Measurements from ENCODE around the gene OSER1.
"Not testable (repeated sequence)": the region's sequence is repeated elsewhere in the genome, so short reads cannot be mapped to it uniquely, and the experiment has no call there.

The OSER1 gene

DNA sequence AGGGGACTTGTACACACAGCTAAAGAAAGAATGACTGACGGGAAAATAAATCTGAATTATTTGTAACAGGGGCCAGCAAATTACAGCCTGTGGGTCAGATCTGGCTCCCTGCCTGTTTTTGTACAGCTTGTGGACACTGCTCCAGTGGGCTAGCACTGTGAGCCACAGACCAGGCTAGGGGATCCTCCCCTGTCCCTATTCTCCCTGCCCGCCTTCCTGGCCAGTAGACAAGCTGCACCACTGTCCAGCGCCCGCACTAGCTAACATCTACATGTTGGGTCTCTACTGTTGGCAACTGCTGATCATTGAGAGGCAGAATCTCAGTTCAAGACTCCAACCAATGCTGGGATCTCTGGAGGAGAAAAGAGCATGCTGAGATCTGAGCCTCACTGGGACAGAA, 10.7 kb downstream of the OSER1 start:
- DNase-seq, result no peak

- DNase-seq, result peak in 1 of 2 experiments; percentile 46
Observed at GRCh38 chr20:44198872-44199271, 11.7 kb downstream of the OSER1 start.

GRCh38 chr20:44196271-44196670, 14.3 kb downstream of the OSER1 start:
- no peak for DNase-seq

DNA sequence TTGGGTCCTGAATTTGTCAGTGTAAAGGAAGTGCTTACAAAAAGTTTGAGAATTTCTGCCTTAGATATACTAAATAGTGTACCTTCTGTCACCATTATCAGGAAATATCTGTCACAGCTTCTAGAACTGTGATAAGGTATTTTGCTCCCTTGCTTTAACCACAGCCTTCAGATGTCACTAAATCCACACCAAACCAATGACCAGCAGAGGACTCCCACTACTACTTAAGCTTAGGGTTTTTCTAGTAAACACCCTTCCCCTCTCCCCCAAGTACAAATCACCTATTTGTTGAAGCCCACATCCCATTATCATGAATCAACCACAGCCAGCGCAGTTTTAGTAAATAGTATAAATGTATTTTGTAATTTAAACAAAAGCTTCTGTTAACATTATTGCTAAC, 15.0 kb downstream of the OSER1 start:
- DNase-seq, result no peak

- DNase-seq, result no peak
Observed at GRCh38 chr20:44193801-44194200, 16.8 kb downstream of the OSER1 start.

DNA sequence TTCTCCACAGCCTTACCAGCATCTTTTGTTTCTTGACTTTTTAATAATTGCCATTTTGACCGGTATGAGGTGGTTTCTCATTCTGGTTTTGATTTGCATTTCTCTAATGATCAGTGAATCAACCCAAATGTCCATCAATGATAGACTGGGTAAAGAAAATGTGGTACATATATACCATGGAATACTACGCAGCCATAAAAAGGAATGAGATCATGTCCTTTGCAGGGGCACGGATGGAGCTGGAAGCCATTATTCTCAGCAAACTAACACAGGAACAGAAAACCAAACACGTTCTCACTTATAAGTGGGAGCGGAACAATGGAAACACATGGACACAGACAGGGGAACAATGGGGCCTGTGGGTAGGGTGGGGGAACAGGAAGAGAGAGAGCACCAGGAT, 18.9 kb downstream of the OSER1 start:
- DNase-seq, result not testable (repeated sequence)

GRCh38 chr20:44190197-44190852, 20.2 kb downstream of the OSER1 start:
- DNase-seq, result peak; percentile 57 to 61

DNA sequence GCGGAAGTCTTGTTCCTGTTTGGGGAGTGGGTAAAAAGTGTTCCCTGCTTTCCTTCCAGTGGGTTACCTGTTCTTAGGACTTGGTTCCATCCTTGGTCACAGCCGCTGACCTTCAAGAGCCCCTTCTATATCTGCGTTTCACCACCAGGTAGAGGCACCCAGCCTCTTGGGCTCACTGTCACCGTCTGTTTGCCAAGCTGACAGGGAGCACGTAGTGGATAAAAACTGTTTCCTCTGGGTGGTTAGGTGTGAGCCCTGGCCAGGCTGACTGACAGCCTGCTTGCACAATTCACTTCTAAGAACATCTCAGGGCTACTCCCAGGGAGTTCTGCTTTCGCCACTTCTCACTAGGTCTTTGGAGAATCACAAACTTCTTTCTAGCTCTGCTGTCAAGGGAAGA, 21.8 kb downstream of the OSER1 start:
- DNase-seq, result no peak

DNA sequence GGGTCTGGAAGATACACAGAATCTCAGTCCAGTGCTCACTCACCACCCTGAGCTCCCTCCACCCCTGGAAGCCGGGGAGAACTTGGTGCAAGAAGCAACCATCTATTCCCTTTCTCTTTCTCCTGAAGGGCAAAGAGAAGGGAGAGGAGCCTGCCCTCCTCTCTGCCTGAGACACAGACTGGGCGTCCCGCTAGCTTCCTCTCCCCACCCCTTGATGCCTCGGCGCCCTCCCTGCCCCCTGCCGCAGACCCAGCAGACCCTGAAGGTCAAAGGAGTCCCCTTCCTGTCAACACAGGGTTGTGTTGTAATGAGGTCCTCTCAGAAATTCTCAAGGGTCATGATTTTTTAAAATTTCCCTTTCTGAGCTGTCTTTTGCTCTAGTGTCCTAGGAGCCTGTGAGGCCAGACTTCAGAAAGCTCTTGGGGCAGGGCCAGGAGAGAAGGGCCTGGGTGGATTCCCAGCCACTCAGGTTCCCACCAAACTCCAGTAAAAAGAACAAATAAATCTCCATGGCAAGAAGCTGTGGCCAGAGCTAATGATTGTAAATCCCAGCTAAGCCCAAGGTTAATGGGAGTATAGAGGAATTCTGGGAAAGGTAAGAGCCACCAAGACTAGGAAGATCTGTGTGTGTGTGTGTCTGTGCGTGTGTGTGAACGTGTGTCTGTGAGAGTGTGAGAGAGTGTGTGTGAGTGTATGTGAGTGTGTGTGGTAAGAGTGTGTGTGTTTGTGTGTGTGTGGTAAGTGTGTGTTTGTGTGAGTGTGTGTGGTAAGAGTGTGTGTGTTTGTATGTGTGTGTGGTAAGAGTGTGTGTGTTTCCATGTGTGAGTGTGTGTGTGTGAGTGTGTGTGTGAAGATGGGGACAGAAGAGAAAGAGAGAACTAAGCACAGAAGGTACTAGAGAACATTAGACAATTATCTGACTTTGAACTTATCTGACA, 22.5 kb downstream of the OSER1 start:
- DNase-seq, result no peak

DNA sequence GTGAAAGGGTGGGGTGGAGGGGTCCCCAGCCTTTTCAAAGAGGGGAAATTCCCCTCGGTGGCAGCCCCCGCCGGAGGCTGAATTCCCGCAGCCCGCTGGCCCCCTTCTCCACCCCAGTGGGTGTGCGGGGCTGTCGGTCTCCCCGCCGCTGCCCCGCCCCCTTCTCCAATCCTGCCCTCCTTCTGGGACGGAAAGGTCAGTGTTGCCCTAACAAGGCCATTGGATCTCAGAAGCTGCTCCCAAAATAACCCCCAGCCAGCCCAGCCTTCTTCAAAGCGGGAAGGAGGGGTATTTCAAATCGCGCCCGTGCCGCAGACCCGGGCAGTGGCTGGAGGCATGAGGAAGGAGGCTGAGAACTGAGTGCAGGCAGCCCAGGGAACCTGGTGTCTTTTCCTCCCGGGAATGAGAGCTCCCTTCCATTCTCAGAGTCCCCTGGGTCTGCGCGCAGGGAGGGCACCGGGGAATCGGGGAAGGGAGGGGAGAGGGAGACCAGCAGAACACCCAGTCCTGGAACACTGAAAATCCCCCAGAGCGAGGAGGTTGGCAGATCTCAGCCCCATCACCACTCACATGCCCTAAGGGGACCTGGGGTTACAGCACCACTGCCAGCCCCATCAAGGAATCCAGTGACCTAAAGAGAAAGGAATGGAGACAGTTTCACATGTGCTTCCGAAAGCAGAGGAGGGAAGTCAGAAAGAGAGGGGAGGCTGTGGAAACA, 23.4 kb downstream of the OSER1 start, which contains the start of gene JPH2:
TSS of gene JPH2 (minus strand) at position 135 of the 718 bp plus-strand sequence. CDS start 483 bp downstream, outside the sequence.
- no peak for DNase-seq

GRCh38 chr20:44186674-44187053, 23.9 kb downstream of the OSER1 start:
- no peak for DNase-seq

DNA sequence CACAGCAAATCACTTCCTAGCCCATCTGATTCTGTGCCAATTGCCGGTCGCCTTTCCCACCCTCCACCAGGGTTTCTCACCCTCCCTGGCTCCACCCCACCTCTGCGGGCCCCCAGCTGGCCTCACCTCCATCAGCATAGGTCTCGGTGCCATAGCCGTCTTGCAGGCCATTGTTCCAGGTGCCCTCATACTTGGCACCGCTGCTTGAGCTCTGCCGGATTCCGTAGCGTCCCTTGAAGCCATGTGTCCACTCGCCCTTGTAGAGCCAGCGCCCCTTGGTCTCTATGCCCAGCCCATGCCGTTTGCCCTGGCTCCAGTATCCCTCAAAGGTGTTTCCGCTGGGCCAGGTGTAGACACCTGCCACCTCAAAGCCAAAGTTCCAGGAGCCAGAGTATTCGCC, 24.4 kb downstream of the OSER1 start:
- DNase-seq, result no peak

- no peak for DNase-seq
Observed at GRCh38 chr20:44185574-44185973, 25.0 kb downstream of the OSER1 start.

- DNase-seq, result no peak
Observed at GRCh38 chr20:44183282-44183681, 27.3 kb downstream of the OSER1 start.

- no peak for DNase-seq
Observed at GRCh38 chr20:44182863-44183262, 27.7 kb downstream of the OSER1 start.

GRCh38 chr20:44182135-44182765, 28.3 kb downstream of the OSER1 start:
- no peak for DNase-seq

DNA sequence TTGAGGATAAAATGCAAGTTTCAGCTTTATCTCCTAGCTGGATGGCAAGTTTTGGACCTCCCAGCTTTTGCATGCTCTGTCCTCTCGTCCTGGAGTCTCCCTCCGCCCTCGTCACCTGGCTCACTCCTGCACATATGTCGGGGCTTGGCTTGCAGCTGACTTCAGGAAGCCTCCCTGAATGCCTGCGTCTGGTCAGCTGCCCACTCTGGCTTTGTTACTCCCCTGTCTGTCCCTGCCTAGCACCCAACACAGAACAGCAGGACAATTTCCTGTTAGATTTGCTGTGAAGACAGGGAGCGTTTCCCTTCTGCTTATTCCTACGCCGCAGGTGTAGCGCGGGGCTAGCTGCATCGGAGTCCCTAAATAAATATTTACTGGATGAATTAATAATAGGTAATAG, 29.0 kb downstream of the OSER1 start:
- DNase-seq, result no peak

DNA sequence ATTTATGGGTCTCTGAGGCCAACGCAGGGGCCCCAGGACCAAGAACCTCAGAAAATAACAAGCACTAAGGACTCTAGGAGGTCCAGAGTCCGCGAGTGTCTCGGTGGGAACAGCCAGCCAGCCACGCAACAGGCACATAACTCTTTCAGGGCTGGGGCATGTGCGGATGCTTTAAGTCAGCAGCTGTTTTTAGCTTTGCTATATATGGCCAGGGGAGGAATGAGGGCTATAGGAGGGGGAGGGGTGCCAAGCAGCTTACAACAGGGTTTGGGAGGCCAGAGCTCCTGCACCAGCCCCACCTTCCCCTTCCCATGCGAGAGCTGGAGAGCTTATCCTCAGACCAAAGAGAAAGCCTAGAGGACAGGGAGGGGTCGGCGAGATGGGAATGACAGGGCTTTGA, 29.8 kb downstream of the OSER1 start:
- DNase-seq, result no peak

GRCh38 chr20:44176833-44177534, 33.6 kb downstream of the OSER1 start:
- DNase-seq, result no peak

GRCh38 chr20:44174996-44175765, 35.4 kb downstream of the OSER1 start:
- DNase-seq, result no peak

- no peak for DNase-seq
Observed at GRCh38 chr20:44173846-44174245, 36.7 kb downstream of the OSER1 start.

DNA sequence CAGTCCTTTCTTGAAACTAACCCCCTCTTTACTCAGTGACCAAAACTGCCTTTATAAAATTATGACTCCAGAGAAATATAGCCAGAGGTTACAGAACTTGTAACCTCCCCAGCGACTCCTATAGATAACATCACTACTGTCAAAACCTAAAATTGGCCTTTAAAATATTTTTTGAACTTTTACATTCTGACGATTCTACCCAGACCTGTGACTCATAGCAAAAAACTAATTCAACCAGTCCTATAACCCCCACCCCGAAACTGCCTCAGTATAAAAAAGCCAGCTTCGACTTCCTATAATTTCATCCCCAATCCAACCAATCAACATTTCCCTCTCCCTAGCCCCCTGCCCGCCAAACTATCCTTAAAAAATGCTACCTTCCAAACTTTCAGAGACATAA, 37.5 kb downstream of the OSER1 start:
- DNase-seq, result no peak

All from activated T-cell treated with anti-CD3 and anti-CD28 coated beads, Interleukin-2, amount 50 U/mL, for 48 hours (primary cell).